ENCODE data around the gene CCDC142.

DNA sequence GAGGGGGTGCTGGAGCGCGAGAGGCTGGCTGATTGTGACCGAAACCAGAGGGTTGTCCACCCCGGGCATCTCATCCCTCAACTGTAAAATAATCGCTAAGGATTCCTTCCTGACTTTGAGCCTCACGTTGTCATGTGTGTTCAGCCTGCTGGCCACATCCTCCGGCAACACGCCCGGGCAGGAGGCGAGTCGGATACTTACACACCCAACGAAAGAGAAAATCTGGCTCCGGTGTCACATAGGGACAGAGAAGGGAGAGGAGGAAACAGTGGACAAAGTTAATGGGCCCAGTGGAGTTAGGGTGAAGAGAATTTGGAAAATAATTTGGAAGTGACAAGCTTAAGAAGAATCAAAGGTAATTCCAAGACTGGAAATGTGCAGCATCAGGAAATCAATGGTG lies 33.9 kb upstream of the CCDC142 start:
- TF ChIP-seq, protein P1, sequence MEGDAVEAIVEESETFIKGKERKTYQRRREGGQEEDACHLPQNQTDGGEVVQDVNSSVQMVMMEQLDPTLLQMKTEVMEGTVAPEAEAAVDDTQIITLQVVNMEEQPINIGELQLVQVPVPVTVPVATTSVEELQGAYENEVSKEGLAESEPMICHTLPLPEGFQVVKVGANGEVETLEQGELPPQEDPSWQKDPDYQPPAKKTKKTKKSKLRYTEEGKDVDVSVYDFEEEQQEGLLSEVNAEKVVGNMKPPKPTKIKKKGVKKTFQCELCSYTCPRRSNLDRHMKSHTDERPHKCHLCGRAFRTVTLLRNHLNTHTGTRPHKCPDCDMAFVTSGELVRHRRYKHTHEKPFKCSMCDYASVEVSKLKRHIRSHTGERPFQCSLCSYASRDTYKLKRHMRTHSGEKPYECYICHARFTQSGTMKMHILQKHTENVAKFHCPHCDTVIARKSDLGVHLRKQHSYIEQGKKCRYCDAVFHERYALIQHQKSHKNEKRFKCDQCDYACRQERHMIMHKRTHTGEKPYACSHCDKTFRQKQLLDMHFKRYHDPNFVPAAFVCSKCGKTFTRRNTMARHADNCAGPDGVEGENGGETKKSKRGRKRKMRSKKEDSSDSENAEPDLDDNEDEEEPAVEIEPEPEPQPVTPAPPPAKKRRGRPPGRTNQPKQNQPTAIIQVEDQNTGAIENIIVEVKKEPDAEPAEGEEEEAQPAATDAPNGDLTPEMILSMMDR (IDR thresholded peaks at IDR 0.05; ENCODE audit: low read length) = no peak
- no peak for TF ChIP-seq EZH2 (optimal IDR thresholded peaks at IDR 0.05; ENCODE audit: low read depth, low read length)

Data from MM.1S (cell line).